Activated CD8-positive, alpha-beta T cell treated with anti-CD3 and anti-CD28 coated beads for 36 hours (primary cell): ENCODE data around the gene ENTPD3. TPM values are rescaled to one million over a fixed set of nuclear protein-coding genes. Genes with fewer than 3 reads are reported as not detected.

ENCODE experiments used
- ATAC-seq: fragments of 200-7000 bp; cut with Tn5 transposase; one replicate; pipeline ENCODE4 v1.10.0; 2021; ENCODE audit warnings: mild to moderate bottlenecking, moderate library complexity
- CTCF ChIA-PET: fragments of 350-600 bp; sonication (Branson Sonifier 250); formaldehyde crosslinking; loops from one replicate; lab custom pipeline; 2021; ENCODE audit warnings: antibody characterized with exemption; lab: Charles Lee
- POLR2A ChIA-PET: fragments of 350-600 bp; sonication (Branson Sonifier 250); formaldehyde crosslinking; loops from one replicate; lab custom pipeline; 2021; ENCODE audit warnings: antibody characterized with exemption; lab: Charles Lee
- DNase-seq: peaks from one replicate; pipeline ENCODE4 v3.0.0-alpha.2; 2020
- H3K27ac Mint-ChIP-seq: one replicate; pipeline ENCODE4 v1.8.0; 2021; ENCODE audit warnings: mild to moderate bottlenecking, mixed read lengths
- H3K27me3 Mint-ChIP-seq: one replicate; pipeline ENCODE4 v1.8.0; 2021; ENCODE audit warnings: mixed read lengths
- H3K36me3 Mint-ChIP-seq: one replicate; pipeline ENCODE4 v1.8.0; 2021; ENCODE audit warnings: low read depth, mixed read lengths
- H3K4me1 Mint-ChIP-seq: one replicate; pipeline ENCODE4 v1.8.0; 2021; ENCODE audit warnings: low read depth, mixed read lengths
- H3K4me3 Mint-ChIP-seq: one replicate; pipeline ENCODE4 v1.8.0; 2021; ENCODE audit warnings: mild to moderate bottlenecking, moderate library complexity, mixed read lengths
- H3K9me3 Mint-ChIP-seq: one replicate; pipeline ENCODE4 v1.8.0; 2021; ENCODE audit warnings: mixed read lengths
- CTCF ChIP-seq: fragments of 200-600 bp; IDR thresholded peaks from one replicate; pipeline ENCODE4 v1.8.0; 2022; ENCODE audit warnings: antibody characterized with exemption, mild to moderate bottlenecking
- intact Hi-C: fragments of 100-400 bp; cut with micrococcal nuclease; formaldehyde crosslinking; loops from one replicate; pipeline ENCODE4 v1.10.0; 2022
- total RNA-seq, 2 experiments: library from RNA; stranded (reverse); gene quantifications; one replicate each; pipeline ENCODE4 v1.2.3, GENCODE V29; 2021

ENTPD3 gene
- total RNA-seq, 2 experiments from 2014 or later, result not detected

GRCh38 chr3:40437889-40438288 is 50.9 kb downstream of the ENTPD3 start:
- TF ChIP-seq CTCF, result no peak
- H3K27me3 Mint-ChIP-seq, result no peaks in the 10 kb centered on the region
- no peak overlapping the region for H3K4me3 Mint-ChIP-seq
- intact Hi-C loops, result no loop called here
- CTCF ChIA-PET, result no interaction called here
- H3K27ac Mint-ChIP-seq, result no peak overlapping the region
- POLR2A ChIA-PET, result no interaction called here
- ATAC-seq (no peak), DNase-seq (no peak)
- no peaks in the 10 kb centered on the region for H3K36me3 Mint-ChIP-seq
- H3K4me1 Mint-ChIP-seq, result no peaks in the 10 kb centered on the region
- H3K9me3 Mint-ChIP-seq, result no peaks in the 10 kb centered on the region

- intact Hi-C loops, result no loop called here
- Mint-ChIP-seq H3K4me3 (no peak overlapping the region), H3K27ac (no peak overlapping the region), H3K4me1 (no peaks in the 10 kb centered on the region), H3K27me3 (no peaks in the 10 kb centered on the region), H3K36me3 (no peaks in the 10 kb centered on the region), H3K9me3 (no peaks in the 10 kb centered on the region)
- CTCF ChIA-PET, result no interaction called here
- no peak for ATAC-seq
- TF ChIP-seq CTCF, result no peak
- no peak for DNase-seq
- POLR2A ChIA-PET, result no interaction called here
Measured at GRCh38 chr3:40445062-40445461, 58.1 kb downstream of the ENTPD3 start.

- DNase-seq, result no peak
- ChIA-PET CTCF (no interaction called here), POLR2A (interaction anchor here (1.3 kb wide), 1 partner anchor 11 kb away, joined by 4 read pairs; the partner anchor contains the start of gene RPL14)
- Mint-ChIP-seq H3K9me3 (no peaks in the 10 kb centered on the region), H3K27ac (no peak overlapping the region), H3K4me3 (no peak overlapping the region), H3K27me3 (no peaks in the 10 kb centered on the region), H3K4me1 (no peaks in the 10 kb centered on the region), H3K36me3 (no peaks in the 10 kb centered on the region)
- TF ChIP-seq CTCF, result no peak
- intact Hi-C loops, result no loop called here
- ATAC-seq, result no peak
Measured at GRCh38 chr3:40445880-40446279, 58.9 kb downstream of the ENTPD3 start.

- DNase-seq (no peak), ATAC-seq (no peak)
- TF ChIP-seq CTCF, result no peak
- Mint-ChIP-seq H3K27me3 (no peaks in the 10 kb centered on the region), H3K36me3 (peaks cover 2% of the 10 kb centered on the region), H3K27ac (no peak overlapping the region), H3K4me3 (no peak overlapping the region), H3K4me1 (peaks cover 27% of the 10 kb centered on the region), H3K9me3 (no peaks in the 10 kb centered on the region)
- POLR2A ChIA-PET, result no interaction called here
- CTCF ChIA-PET, result no interaction called here
- intact Hi-C loops, result loop anchor here (5.0 kb wide), 1 partner anchor 113 kb away; no protein-coding TSS in a partner anchor
Measured at GRCh38 chr3:40450438-40450837, 63.5 kb downstream of the ENTPD3 start.

- no peak for TF ChIP-seq CTCF
- POLR2A ChIA-PET, result interaction anchor here (0.7 to 3.6 kb wide), 5 partner anchors 8 to 102 kb away, joined by 3 to 38 read pairs (median 4); no protein-coding TSS in a partner anchor
Measured at GRCh38 chr3:40451551-40451950, 64.6 kb downstream of the ENTPD3 start.

More at GRCh38 chr3:40451551-40451950, 64.6 kb downstream of the ENTPD3 start:
- Mint-ChIP-seq H3K36me3 (peaks cover 2% of the 10 kb centered on the region), H3K27me3 (no peaks in the 10 kb centered on the region), H3K9me3 (no peaks in the 10 kb centered on the region), H3K4me3 (peak overlapping the region; percentile 94), H3K4me1 (peaks cover 33% of the 10 kb centered on the region), H3K27ac (no peak overlapping the region)
- DNase-seq (no peak), ATAC-seq (no peak)
- CTCF ChIA-PET, result interaction anchor here (3.0 kb wide), 1 partner anchor 123 kb away, joined by 13 read pairs; no protein-coding TSS in a partner anchor
- intact Hi-C loops, result loop anchor here (5.0 kb wide), 1 partner anchor 114 kb away; no protein-coding TSS in a partner anchor
